GM18951 (cell line): Measurements from ENCODE around the gene PRKCA.

Experiments
- POLR2A ChIP-seq: IDR thresholded peaks from 4 replicates; pipeline ENCODE4 v1.6.1; 2011; ENCODE audit warnings: mild to moderate bottlenecking; ENCODE audit not compliant: insufficient read length, insufficient read depth; ENCODE audit errors: extremely low read depth
- in situ Hi-C: fragments of 300-500 bp; cut with MboI; formaldehyde crosslinking; loops from one replicate; pipeline ENCODE4 v1.12.0; 2022; ENCODE audit warnings: low sequenced_read_pairs, mixed read lengths, inconsistent platforms; ENCODE audit not compliant: unreplicated experiment

The PRKCA gene

DNA sequence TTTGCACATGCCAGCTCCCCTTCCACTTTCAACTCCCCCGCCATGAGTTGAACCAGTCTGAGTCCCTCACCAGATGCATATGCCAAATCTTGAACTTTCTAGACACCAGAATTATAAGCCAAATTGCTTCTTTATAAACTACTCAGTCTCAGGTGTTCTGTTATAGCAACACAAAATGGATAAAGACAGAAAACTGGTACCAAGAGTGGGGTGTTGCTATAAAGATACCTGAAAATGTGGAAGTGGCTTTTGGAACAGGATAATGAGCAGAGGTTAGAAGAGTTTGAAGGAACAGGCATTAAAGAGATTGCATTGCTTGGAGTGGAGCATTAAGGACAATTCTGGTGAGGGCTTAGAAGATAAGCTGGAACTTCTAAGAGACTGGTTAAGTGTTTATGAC is 515.3 kb downstream of the PRKCA start:
- TF ChIP-seq POLR2A = no peak
- in situ Hi-C loops = no loop called here

- no peak for TF ChIP-seq POLR2A
- in situ Hi-C loops = no loop called here
These were observed 517.1 kb downstream of the PRKCA start for GRCh38 chr17:66819466-66819865.

DNA sequence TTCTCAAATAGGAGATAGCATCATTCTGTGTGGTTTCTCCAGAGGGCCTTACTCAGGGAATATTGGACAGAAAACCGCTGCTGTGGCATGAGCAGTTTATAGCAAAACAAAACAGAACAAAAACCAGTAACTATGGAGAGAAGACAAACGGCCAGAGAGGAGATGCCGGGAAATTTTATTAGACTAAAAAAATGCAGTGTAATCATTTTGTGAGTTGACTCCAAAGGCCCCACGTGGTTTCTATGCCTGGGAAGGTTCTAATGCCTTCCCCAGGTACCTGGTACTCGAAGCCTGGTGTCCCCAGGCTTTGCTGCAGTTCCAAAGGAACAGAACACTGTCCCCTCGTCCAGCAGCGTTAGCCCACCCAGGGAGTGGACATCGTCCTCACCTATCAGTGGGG is 519.6 kb downstream of the PRKCA start:
- no peak for TF ChIP-seq POLR2A
- in situ Hi-C loops = no loop called here

DNA sequence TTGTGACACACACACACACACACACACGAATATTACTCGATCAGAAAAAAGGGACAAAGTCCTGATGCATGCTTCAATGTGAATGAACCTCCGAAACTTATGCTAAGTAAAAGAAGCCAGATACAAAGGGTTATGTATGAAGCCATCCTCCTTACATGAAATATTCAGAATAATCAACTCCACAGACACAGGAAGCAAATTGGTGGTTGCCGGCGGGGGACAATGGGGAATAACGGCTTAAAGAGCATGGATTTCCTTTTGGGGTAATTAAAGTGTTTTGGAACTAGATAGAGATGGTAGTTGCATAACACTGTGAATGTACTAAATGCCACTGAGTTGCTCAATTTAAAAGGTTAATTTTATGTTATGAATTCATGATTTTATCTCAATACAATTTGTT is 524.4 kb downstream of the PRKCA start:
- in situ Hi-C loops = no loop called here
- TF ChIP-seq POLR2A = no peak

DNA sequence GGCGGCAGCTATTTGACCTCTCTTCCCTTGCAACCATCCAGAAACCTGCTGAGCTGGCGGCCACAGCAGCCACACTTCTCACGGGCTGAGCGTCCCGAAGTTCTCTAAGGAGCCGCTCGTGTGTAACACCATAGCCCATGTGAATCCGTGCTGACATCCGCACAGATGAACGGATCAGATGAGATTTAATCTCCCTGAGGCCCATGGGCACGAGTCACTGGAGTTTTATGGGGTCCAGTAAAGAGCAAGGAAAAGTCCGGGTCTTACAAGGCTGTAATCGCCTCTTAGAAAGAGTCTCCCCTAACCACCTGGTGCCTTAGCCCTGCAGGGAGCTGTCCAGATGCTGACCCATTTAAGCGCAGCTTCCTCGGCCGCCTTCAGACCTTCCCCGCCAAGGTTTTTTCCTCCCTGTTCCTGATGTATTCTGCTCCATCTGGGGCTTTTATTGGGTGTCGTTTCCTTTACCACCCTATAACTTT is 527.0 kb downstream of the PRKCA start:
- in situ Hi-C loops = no loop called here

DNA sequence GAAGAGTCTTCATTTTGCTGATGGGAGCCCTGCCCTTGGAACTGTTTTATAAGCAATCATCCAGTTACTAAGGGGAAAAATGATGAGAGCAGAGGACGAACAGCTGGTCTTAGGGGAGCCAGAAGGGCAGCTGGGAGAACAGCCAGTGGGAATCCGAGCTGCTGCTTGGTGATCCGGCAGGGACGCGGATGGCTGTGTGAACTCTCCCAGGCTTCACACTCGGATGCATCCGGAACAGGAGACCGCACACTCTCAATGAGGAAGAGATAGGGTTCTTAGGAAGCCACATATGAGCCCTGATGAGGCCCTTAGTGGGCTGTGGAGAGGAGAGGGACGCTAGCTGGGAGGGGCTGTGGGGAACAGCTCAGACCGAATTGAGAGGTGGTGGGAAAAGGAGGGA is 527.5 kb downstream of the PRKCA start:
- in situ Hi-C loops = no loop called here
- TF ChIP-seq POLR2A = no peak

More for the DNA sequence above, 527.0 kb downstream of the PRKCA start:
- TF ChIP-seq POLR2A = no peak

DNA sequence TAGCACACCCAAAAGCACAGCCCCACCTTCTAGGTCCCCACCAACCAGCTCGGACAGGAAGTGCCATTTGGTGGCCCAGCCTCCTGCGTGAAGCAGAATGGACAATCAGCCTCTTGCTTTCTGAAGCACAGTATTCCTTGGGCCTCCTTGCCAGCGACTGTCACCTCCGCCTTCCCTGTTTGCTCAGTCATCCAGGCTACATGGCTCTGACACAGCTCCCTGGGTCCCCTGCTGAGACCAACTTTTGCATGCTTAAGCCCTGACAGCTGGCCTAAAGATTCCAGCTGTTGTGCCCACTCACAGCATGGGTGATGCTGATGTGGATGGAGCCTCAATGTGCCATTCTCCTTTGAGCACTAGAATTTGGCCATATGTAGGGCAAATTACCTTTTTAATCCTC is 528.0 kb downstream of the PRKCA start:
- in situ Hi-C loops = no loop called here

GRCh38 chr17:66831383-66832210 is 529.2 kb downstream of the PRKCA start:
- in situ Hi-C loops = no loop called here
- no peak for TF ChIP-seq POLR2A

More for the DNA sequence above, 528.0 kb downstream of the PRKCA start:
- TF ChIP-seq POLR2A = no peak

DNA sequence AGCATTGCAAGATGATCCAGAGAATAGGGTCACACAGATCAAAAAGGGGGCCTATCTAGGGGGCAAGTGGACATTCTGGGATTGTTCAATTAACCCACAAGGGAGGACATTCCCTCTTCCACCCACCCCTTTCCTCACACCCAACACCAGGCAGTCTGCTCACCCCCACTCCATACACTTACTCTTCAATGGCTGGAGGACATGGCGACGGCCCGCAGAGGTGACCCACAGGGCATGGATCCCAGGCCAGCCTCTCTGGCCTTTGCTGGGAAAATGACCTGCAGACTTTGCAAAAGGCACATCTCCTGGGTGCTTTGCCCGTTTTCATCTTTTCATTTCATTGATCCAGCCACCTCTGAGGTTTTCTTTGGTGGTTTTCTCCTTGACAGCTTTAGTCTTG is 530.8 kb downstream of the PRKCA start:
- no peak for TF ChIP-seq POLR2A
- in situ Hi-C loops = no loop called here

- TF ChIP-seq POLR2A = no peak
- in situ Hi-C loops = no loop called here
These were observed 532.1 kb downstream of the PRKCA start for GRCh38 chr17:66834426-66834918.

DNA sequence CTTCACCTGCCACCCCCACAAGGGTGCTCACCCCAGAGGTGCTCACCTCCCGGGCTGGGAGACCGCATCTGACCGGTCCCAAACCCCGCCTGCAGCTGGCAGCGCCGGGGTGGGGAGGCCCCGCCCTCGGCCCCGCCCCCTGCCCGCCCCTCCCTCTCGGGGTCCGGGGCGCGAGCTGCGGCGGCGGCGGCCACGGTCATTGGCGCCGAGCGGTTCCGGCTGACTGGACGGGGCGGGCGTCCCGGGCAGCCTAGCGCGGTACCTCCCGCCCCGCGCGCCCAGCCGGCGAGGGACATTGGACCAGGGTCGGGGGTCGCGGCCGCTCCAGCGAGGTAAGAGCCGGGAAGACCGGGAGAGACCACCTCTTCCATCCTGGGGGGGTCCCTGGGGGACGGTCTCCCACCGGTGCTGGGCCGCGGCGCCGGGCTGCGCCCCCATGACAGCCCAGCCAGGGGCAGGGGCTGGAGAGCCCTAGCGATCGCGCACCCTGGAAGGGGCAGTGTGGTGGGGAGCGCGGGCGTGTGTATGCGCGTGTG is 532.6 kb downstream of the PRKCA start, which contains the start of gene CACNG5:
Gene CACNG5 (plus strand): TSS at position 199 of the 536 bp plus-strand sequence. CDS start 42,216 bp downstream, outside the sequence.
- in situ Hi-C loops = no loop called here
- TF ChIP-seq POLR2A = no peak

GRCh38 chr17:66835476-66835875 is 533.1 kb downstream of the PRKCA start:
- in situ Hi-C loops = no loop called here
- TF ChIP-seq POLR2A = no peak

- no peak for TF ChIP-seq POLR2A
- in situ Hi-C loops = no loop called here
These were observed 533.9 kb downstream of the PRKCA start for GRCh38 chr17:66836063-66837005.
